Measurements from ENCODE around the gene TUBA3C.

DNA sequence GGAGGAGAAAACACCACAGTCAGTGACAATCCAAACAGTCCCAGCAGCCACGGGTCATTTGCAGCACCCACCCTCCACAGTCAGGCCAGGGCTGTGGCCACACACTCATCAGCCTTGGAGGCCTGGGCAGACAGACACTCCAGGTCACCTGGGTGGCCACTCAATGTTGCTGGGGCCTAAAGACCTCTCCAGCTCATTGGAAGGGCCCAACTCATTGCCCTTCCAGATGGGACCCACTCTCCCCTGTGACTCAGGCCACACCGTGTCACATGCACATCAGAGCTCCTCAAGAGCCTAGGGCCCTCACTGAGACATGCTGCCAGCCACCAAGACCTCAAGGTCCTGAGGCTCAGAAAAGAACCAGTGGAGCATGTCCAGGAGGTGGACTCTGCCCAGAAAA, 22.4 kb downstream of the TUBA3C start:
- TF ChIP-seq, protein P1, sequence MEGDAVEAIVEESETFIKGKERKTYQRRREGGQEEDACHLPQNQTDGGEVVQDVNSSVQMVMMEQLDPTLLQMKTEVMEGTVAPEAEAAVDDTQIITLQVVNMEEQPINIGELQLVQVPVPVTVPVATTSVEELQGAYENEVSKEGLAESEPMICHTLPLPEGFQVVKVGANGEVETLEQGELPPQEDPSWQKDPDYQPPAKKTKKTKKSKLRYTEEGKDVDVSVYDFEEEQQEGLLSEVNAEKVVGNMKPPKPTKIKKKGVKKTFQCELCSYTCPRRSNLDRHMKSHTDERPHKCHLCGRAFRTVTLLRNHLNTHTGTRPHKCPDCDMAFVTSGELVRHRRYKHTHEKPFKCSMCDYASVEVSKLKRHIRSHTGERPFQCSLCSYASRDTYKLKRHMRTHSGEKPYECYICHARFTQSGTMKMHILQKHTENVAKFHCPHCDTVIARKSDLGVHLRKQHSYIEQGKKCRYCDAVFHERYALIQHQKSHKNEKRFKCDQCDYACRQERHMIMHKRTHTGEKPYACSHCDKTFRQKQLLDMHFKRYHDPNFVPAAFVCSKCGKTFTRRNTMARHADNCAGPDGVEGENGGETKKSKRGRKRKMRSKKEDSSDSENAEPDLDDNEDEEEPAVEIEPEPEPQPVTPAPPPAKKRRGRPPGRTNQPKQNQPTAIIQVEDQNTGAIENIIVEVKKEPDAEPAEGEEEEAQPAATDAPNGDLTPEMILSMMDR (conservative IDR thresholded peaks at IDR 0.05 in 1 of 2, IDR thresholded peaks at IDR 0.05 in 1 of 2; ENCODE audit: low read depth in 1 of 2, low read length in 2 of 2), result no peak
- no peak for TF ChIP-seq EZH2 (IDR thresholded peaks at IDR 0.05; ENCODE audit: low read length, missing control alignments)
